Stomach smooth muscle (tissue), 2 donors: ENCODE results near the gene SPRY4.
"Not testable (repeated sequence)": the region's sequence is repeated elsewhere in the genome, so short reads cannot be mapped to it uniquely, and the experiment has no call there.

Experiments used
- H3K27ac ChIP-seq: one replicate; pipeline ENCODE4 v1.7.0; 2013; ENCODE audit warnings: mild to moderate bottlenecking, low read length, inconsistent platforms
- H3K27me3 ChIP-seq, 2 donors: one replicate each; pipeline ENCODE4 v1.7.0; 2013; ENCODE audit warnings: low read length in 2 of 2; ENCODE audit not compliant: insufficient read depth in 2 of 2, control insufficient read depth in 1 of 2
- H3K36me3 ChIP-seq, 2 donors: one replicate each; pipeline ENCODE4 v1.7.0; 2013; ENCODE audit warnings: low read length in 2 of 2; ENCODE audit not compliant: control insufficient read depth in 2 of 2, insufficient read depth in 2 of 2
- H3K4me1 ChIP-seq: one replicate; pipeline ENCODE4 v1.7.0; 2013; ENCODE audit warnings: low read length; ENCODE audit not compliant: control insufficient read depth, insufficient read depth
- H3K4me3 ChIP-seq, 2 donors: one replicate each; pipeline ENCODE4 v1.7.0; 2013; ENCODE audit warnings: low read length in 2 of 2
- H3K9ac ChIP-seq, 2 donors: one replicate each; pipeline ENCODE4 v1.7.0; 2013; ENCODE audit warnings: low read length in 2 of 2, mild to moderate bottlenecking in 1 of 2
- H3K9me3 ChIP-seq, 2 donors: one replicate each; pipeline ENCODE4 v1.7.0; 2013; ENCODE audit warnings: low read length in 2 of 2; ENCODE audit not compliant: control insufficient read depth in 2 of 2
- donor health status: healthy.
- donor health status: Pancreatic carcinoma.

The SPRY4 gene

DNA sequence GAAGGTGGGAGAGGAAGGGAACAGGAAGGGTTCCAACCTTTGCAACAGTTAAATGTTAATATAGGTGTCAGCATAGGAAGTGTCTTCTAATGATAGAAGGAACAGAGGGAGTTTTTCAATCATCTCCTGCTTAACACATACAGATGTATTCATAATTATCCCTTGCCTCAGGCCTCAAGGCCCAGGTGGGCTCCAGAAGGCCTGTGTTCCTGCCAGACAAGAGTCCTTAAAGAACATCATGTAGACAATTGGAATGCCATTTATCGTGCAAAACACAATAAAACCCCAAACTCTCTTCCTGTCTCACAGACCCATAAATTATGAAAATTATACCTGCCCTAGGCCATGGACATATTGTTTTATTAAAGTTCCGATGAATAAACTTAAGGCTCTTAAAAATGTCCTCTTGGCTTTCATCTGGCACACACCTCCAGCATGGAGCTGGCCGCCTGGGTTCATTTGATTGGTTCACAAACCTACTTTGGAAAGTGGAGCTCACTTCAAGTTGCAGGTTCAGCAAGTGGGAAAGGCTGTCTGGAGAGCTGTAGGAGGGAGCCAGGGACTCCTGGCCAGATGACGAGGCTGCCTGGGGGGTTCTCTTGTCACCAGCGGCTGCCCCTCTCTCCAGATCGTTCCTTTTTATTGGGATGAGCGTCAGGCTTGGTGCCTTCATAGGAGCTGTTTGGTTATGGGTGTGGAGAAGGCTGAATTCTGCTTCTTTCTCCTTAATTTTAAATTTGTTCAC lies 17.5 kb downstream of the SPRY4 start:
- H3K27ac ChIP-seq, result no peak overlapping the region
- H3K27me3 ChIP-seq, result no peaks in the 10 kb centered on the region
- no peak overlapping the region for H3K9ac ChIP-seq
- H3K4me1 ChIP-seq, result no peaks in the 10 kb centered on the region
- H3K4me3 ChIP-seq, result no peak overlapping the region
- no peaks in the 10 kb centered on the region for H3K36me3 ChIP-seq
- H3K9me3 ChIP-seq, result no peaks in the 10 kb centered on the region

- H3K9ac ChIP-seq, result no peak overlapping the region
- no peak overlapping the region for H3K4me3 ChIP-seq
- H3K4me1 ChIP-seq, result no peaks in the 10 kb centered on the region
- no peaks in the 10 kb centered on the region for H3K9me3 ChIP-seq
- no peaks in the 10 kb centered on the region for H3K36me3 ChIP-seq
- no peaks in the 10 kb centered on the region for H3K27me3 ChIP-seq
- H3K27ac ChIP-seq, result no peak overlapping the region
Observed at GRCh38 chr5:142306077-142306502, 18.7 kb downstream of the SPRY4 start.

GRCh38 chr5:142305211-142305610 lies 19.6 kb downstream of the SPRY4 start:
- Histone ChIP-seq H3K9me3 (no peaks in the 10 kb centered on the region), H3K4me1 (no peaks in the 10 kb centered on the region), H3K36me3 (no peaks in the 10 kb centered on the region), H3K9ac (no peak overlapping the region), H3K27ac (no peak overlapping the region), H3K4me3 (no peak overlapping the region), H3K27me3 (no peaks in the 10 kb centered on the region)

GRCh38 chr5:142304013-142304701 lies 20.7 kb downstream of the SPRY4 start:
- no peaks in the 10 kb centered on the region for H3K4me1 ChIP-seq
- no peaks in the 10 kb centered on the region for H3K36me3 ChIP-seq
- H3K27ac ChIP-seq, result no peak overlapping the region
- H3K27me3 ChIP-seq, result no peaks in the 10 kb centered on the region
- H3K9ac ChIP-seq, result no peak overlapping the region
- H3K9me3 ChIP-seq, result no peaks in the 10 kb centered on the region
- no peak overlapping the region for H3K4me3 ChIP-seq

DNA sequence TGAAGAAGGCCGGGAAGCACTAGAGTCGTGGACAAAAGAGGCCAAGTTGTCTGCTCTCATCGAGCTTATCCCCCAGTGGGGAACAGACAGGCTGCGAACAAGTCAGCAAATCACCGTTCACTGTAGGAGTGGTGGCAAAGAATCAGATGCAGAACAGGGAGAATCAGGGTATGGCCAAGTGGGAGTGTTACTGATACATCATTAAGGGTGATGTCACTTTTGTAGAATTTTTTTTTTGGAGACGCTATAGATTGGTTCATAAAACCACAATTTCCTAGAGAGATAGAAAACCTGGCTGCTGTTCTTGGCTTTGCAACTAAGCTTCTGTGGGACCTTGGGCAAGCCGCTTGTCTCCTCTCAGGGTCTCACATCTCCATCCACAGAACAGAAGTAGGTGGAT lies 21.3 kb downstream of the SPRY4 start:
- H3K4me3 ChIP-seq, result no peak overlapping the region
- no peaks in the 10 kb centered on the region for H3K36me3 ChIP-seq
- H3K27me3 ChIP-seq, result no peaks in the 10 kb centered on the region
- H3K4me1 ChIP-seq, result no peaks in the 10 kb centered on the region
- H3K9me3 ChIP-seq, result no peaks in the 10 kb centered on the region
- H3K9ac ChIP-seq, result no peak overlapping the region
- no peak overlapping the region for H3K27ac ChIP-seq

GRCh38 chr5:142301540-142301939 lies 23.3 kb downstream of the SPRY4 start:
- no peaks in the 10 kb centered on the region for H3K4me1 ChIP-seq
- no peaks in the 10 kb centered on the region for H3K27me3 ChIP-seq
- no peak overlapping the region for H3K4me3 ChIP-seq
- no peak overlapping the region for H3K27ac ChIP-seq
- H3K36me3 ChIP-seq, result no peaks in the 10 kb centered on the region
- no peak overlapping the region for H3K9ac ChIP-seq
- no peaks in the 10 kb centered on the region for H3K9me3 ChIP-seq

GRCh38 chr5:142300677-142301076 lies 24.1 kb downstream of the SPRY4 start:
- Histone ChIP-seq H3K9ac (no peak overlapping the region), H3K36me3 (no peaks in the 10 kb centered on the region), H3K27ac (no peak overlapping the region), H3K9me3 (no peaks in the 10 kb centered on the region), H3K4me1 (peaks cover 6% of the 10 kb centered on the region), H3K27me3 (no peaks in the 10 kb centered on the region), H3K4me3 (no peak overlapping the region)

DNA sequence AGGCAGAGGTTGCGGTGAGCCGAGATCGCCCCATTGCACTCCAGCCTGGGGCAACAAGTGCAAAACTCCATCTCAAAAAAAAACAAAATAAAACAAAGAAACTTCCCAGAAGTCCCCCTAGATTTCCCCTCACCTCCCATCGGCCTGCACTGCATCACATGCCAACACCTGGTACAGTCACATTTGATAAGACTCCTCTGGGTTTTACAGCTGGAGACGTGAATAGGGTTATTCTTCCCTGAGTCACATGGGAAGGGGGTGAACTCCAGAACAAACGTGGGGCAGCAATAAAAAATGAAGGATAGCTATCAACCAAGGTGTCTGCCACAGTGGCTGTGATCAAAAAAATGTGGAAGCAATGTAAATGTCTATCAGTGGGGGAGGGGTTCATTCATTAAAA lies 26.0 kb downstream of the SPRY4 start:
- H3K36me3 ChIP-seq, result no peaks in the 10 kb centered on the region
- no peak overlapping the region for H3K4me3 ChIP-seq
- H3K27ac ChIP-seq, result no peak overlapping the region
- H3K4me1 ChIP-seq, result peaks cover 8% of the 10 kb centered on the region
- no peak overlapping the region for H3K9ac ChIP-seq
- H3K9me3 ChIP-seq, result no peaks in the 10 kb centered on the region
- H3K27me3 ChIP-seq, result no peaks in the 10 kb centered on the region

- H3K27me3 ChIP-seq, H3K9me3 ChIP-seq, H3K9ac ChIP-seq, H3K4me3 ChIP-seq, H3K4me1 ChIP-seq, H3K27ac ChIP-seq, H3K36me3 ChIP-seq: not testable (repeated sequence)
Observed at GRCh38 chr5:142297786-142298185, 27.0 kb downstream of the SPRY4 start.

DNA sequence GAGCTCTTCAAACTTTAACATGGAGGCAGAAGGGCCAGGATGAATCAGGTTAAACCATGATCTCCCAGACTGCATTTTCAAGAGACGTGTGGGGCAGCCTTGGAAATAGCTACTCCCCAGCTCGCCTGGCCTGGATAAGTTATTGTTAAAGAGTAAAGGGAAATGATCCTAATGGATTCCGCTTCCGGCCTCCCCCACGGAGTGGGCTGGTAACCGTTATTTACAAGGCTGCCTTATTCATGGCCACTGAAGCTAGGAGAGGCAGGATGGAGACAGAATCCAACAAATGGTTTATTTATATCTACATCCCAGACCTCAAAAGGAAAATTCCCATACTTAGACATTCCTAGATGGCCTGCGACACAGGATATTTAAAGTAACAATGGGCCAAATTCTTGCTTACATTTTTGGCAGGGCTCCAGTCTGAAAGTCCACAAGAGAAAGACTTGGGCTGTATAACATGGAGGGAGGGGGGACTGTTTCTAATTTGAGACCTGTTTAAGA lies 27.9 kb downstream of the SPRY4 start:
- no peak overlapping the region for H3K9ac ChIP-seq
- no peaks in the 10 kb centered on the region for H3K36me3 ChIP-seq
- no peaks in the 10 kb centered on the region for H3K9me3 ChIP-seq
- H3K27me3 ChIP-seq, result no peaks in the 10 kb centered on the region
- H3K4me3 ChIP-seq, result no peak overlapping the region
- no peak overlapping the region for H3K27ac ChIP-seq
- peaks cover 8% of the 10 kb centered on the region for H3K4me1 ChIP-seq
